ENCODE results near the gene NDUFB6. TPM values are rescaled to one million over a fixed set of nuclear protein-coding genes. Genes with fewer than 3 reads are reported as not detected.

Gene NDUFB6
- total and polyA plus RNA-seq, 9 of the 15 experiments (the other 6 are each of a cell fraction or from before 2014, with no cell fraction given) = 26.5 to 88.1 (median 64.0) TPM

GRCh38 chr9:32580631-32581300, 7.8 kb upstream of the NDUFB6 start:
- no peak for FAIRE-seq
- Histone ChIP-seq H3K4me2 (ENCODE audit: insufficient read depth, low read length) (no peak overlapping the region), H3K9me1 (ENCODE audit: control insufficient read depth, insufficient read depth, low read length) (no peaks in the 10 kb centered on the region), H3K27me3 (ENCODE audit: control insufficient read depth in 2 of 2, insufficient read depth in 2 of 2, low read length in 2 of 2) (no peaks in the 10 kb centered on the region), H2AFZ (ENCODE audit: low read depth, low read length) (no peak overlapping the region), H3K4me1 (replicated peaks in 1 of 2; ENCODE audit: control insufficient read depth in 2 of 2, insufficient read depth in 2 of 2, low read length in 2 of 2) (no peaks in the 10 kb centered on the region; a peak in 1 of 5 replicates), H4K20me1 (replicated peaks; ENCODE audit: control insufficient read depth, insufficient read depth, low read length) (no peaks in the 10 kb centered on the region), H3K9ac (ENCODE audit: insufficient read depth in 1 of 2, low read depth in 2 of 2, low read length in 2 of 2) (no peak overlapping the region), H3K27ac (ENCODE audit: extremely low read depth, low read depth, low read length) (no peak overlapping the region), H3K79me2 (ENCODE audit: control insufficient read depth, insufficient read depth, low read length) (no peaks in the 10 kb centered on the region), H3K4me3 (no peak overlapping the region), H3K9me3 (replicated peaks; ENCODE audit: control insufficient read depth, insufficient read depth, low read depth, low read length) (no peaks in the 10 kb centered on the region), H3K36me3 (ENCODE audit: control insufficient read depth, insufficient read depth, low read length) (no peaks in the 10 kb centered on the region)
- in situ Hi-C loops (cut with MboI) (loop anchor here (5.0 kb wide), 1 partner anchor 387 kb away; no protein-coding TSS in a partner anchor), intact Hi-C loops (cut with micrococcal nuclease) (loop anchor here (1.0 to 10.0 kb wide), 2 partner anchors 124 to 388 kb away; no protein-coding TSS in a partner anchor)
- WGBS (ENCODE audit: insufficient coverage, low coverage, missing lambda C conversion rate) = 0% methylated on average over 3 of the region's 3 CpGs
- CTCF ChIA-PET (ENCODE audit: low intra/inter-chr PET ratio) = interaction anchor here (0.6 to 6.5 kb wide), 5 partner anchors 54 to 1142 kb away, joined by 3 to 93 read pairs (median 5); no protein-coding TSS in a partner anchor
- no peak for ATAC-seq
- TF ChIP-seq, protein P1, sequence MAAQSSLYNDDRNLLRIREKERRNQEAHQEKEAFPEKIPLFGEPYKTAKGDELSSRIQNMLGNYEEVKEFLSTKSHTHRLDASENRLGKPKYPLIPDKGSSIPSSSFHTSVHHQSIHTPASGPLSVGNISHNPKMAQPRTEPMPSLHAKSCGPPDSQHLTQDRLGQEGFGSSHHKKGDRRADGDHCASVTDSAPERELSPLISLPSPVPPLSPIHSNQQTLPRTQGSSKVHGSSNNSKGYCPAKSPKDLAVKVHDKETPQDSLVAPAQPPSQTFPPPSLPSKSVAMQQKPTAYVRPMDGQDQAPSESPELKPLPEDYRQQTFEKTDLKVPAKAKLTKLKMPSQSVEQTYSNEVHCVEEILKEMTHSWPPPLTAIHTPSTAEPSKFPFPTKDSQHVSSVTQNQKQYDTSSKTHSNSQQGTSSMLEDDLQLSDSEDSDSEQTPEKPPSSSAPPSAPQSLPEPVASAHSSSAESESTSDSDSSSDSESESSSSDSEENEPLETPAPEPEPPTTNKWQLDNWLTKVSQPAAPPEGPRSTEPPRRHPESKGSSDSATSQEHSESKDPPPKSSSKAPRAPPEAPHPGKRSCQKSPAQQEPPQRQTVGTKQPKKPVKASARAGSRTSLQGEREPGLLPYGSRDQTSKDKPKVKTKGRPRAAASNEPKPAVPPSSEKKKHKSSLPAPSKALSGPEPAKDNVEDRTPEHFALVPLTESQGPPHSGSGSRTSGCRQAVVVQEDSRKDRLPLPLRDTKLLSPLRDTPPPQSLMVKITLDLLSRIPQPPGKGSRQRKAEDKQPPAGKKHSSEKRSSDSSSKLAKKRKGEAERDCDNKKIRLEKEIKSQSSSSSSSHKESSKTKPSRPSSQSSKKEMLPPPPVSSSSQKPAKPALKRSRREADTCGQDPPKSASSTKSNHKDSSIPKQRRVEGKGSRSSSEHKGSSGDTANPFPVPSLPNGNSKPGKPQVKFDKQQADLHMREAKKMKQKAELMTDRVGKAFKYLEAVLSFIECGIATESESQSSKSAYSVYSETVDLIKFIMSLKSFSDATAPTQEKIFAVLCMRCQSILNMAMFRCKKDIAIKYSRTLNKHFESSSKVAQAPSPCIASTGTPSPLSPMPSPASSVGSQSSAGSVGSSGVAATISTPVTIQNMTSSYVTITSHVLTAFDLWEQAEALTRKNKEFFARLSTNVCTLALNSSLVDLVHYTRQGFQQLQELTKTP (IDR thresholded peaks at IDR 0.05; ENCODE audit: low read depth in 1 of 2, partially characterized antibody in 2 of 2) = no peak
- TF ChIP-seq E2F4 (CRISPR knock-in tag; IDR thresholded peaks at IDR 0.05; ENCODE audit: low read depth) (no peak), NCOA2 (IDR thresholded peaks at IDR 0.05; ENCODE audit: partially characterized antibody in 2 of 2) (no peak), L3MBTL2 (IDR thresholded peaks at IDR 0.05) (no peak), TRIM28 (IDR thresholded peaks at IDR 0.05) (no peak), BCLAF1 (IDR thresholded peaks at IDR 0.05; ENCODE audit: borderline replicate concordance in 1 of 2, control insufficient read depth in 1 of 2, low read depth in 2 of 2, low read length in 1 of 2) (no peak), CBFA2T2 (conservative IDR thresholded peaks at IDR 0.05) (no peak), KDM2B (CRISPR knock-in tag; IDR thresholded peaks at IDR 0.05) (no peak), HMGN3 (IDR thresholded peaks at IDR 0.05; ENCODE audit: borderline replicate concordance, extremely low read depth, insufficient read length, low read depth, low read length) (no peak)
- POLR2A ChIA-PET = interaction anchor here (1.6 kb wide), 1 partner anchor 202 kb away, joined by 5 read pairs; no protein-coding TSS in a partner anchor
- BruUV-seq (replicated peaks) = no TSS peak
- DNase-seq (ENCODE audit: extremely low read depth in 1 of 4, low spot score in 3 of 4) = no peak
